ENCODE results near the gene IGSF11. TPM values are rescaled to one million over a fixed set of nuclear protein-coding genes. Genes with fewer than 3 reads are reported as not detected.
A peak's percentile ranks its signal among the peaks of the same experiment; 100 is the strongest.
"Not testable (repeated sequence)": the region's sequence is repeated elsewhere in the genome, so short reads cannot be mapped to it uniquely, and the experiment has no call there.

IGSF11 gene, protein sequence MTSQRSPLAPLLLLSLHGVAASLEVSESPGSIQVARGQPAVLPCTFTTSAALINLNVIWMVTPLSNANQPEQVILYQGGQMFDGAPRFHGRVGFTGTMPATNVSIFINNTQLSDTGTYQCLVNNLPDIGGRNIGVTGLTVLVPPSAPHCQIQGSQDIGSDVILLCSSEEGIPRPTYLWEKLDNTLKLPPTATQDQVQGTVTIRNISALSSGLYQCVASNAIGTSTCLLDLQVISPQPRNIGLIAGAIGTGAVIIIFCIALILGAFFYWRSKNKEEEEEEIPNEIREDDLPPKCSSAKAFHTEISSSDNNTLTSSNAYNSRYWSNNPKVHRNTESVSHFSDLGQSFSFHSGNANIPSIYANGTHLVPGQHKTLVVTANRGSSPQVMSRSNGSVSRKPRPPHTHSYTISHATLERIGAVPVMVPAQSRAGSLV
- not detected for polyA plus RNA-seq (2012; ENCODE audit: missing spikeins)

DNA sequence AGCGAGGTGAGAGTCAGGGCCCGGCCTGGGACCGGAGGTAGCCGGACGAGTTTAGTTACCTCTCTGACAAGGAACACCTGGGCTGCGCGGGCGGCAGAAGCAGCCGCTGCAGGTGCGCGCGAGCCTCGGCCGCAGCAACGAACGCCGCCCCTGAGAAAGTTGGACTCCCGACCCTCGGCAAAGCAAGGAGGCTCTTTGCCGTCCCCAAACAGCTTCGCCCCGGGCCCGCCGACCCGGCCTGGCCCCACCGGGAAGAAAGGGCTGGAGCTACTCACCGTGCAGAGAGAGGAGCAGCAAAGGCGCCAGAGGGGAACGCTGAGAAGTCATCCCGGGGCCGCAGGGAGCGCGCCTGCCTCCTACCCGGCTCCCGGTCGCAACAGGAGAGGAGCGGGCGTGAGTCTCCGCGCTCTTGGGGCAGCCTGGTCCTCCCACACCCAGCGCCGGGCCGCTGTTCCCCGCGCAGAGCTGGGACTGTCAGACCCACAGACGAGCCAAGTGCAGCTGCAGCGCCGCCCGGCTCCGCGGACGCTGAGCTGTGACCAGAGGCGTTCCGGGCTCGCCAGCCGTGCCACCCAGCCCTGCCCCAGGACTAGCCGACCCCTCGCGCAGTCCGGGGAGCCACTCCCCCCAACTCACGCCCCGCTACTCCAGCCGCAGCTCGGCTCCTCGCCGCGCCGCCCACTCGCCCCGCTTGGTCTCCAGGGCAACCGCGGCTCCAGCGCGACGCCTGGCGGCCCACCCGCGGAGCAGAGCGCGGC lies at the start of gene IGSF11:
Gene IGSF11 (minus strand): TSS at position 591 of the 758 bp plus-strand sequence. CDS start 264 bp downstream, at position 327.
- TF ChIP-seq POLR2AphosphoS5 (IDR thresholded peaks at IDR 0.05; ENCODE audit: low read depth, low read length) = no peak
- TF ChIP-seq TAF1 (IDR thresholded peaks at IDR 0.05; ENCODE audit: borderline replicate concordance, low read depth, low read length) = no peak
- no peak for TF ChIP-seq POLR2A (IDR thresholded peaks at IDR 0.05; ENCODE audit: low read depth, low read length)
- peak; percentile 68 for DNase-seq (ENCODE audit: insufficient read length)
- peak; percentile 79 for FAIRE-seq

DNA sequence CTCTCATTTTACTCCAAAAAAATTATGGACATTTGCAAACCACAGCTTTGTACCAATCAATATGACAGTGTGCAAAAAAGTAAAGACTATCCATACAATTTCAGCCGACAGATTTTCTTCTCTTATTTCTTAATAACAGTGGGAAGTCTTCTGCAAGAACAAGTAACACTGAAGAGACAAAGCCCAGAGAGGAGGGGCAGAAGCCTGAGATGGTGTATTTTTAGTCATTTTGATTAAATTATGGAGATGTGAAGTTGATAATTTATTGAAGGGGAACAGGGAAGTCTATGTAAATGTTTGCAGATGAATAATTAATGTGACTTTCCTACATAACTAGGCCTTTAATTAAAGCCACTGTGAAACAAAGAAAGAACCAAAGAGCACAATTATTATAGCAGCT lies 45.7 kb upstream of the IGSF11 start:
- TF ChIP-seq POLR2A (IDR thresholded peaks at IDR 0.05; ENCODE audit: low read depth, low read length) = no peak
- TF ChIP-seq TAF1 (IDR thresholded peaks at IDR 0.05; ENCODE audit: borderline replicate concordance, low read depth, low read length) = no peak
- no peak for FAIRE-seq
- no peak for DNase-seq (ENCODE audit: insufficient read length)

DNA sequence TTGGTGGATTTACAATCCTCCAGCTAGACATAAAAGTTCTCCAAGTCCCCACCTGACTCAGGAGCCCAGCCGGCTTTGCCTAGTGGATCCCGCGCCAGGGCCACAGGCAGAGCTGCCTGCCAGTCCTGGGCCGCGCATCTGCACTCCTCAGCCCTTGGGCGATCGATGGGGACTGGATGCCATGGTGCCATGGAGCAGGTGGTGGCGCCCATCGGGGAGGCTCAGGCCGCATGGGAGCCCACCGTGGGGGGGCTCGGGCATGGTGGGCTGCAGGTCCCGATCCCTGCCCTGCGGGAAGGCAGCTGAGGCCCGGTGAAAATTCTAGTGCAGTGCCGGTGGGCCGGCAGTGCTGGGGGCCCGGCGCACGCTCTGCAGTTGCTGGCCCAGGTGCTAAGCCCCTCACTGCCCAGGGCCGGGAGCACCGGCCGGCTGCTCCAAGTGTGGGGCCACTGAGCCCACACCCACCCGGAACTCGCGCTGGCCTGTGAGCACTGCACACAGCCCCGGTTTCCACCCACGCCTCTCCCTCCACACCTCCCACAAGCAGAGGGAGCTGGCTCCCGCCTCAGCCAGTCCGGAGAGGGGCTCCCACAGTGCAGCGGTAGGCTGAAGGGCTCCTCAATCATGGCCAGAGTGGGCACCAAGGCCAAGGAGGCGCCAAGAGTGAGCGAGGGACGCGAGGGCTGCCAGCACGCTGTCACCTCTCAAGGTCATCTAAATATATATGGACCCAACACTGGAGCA lies 38.8 kb upstream of the IGSF11 start:
- TF ChIP-seq TAF1 (IDR thresholded peaks at IDR 0.05; ENCODE audit: borderline replicate concordance, low read depth, low read length) (no peak), POLR2AphosphoS5 (IDR thresholded peaks at IDR 0.05; ENCODE audit: low read depth, low read length) (no peak), POLR2A (IDR thresholded peaks at IDR 0.05; ENCODE audit: low read depth, low read length) (no peak)
- FAIRE-seq = no peak
- DNase-seq (ENCODE audit: insufficient read length) = no peak

DNA sequence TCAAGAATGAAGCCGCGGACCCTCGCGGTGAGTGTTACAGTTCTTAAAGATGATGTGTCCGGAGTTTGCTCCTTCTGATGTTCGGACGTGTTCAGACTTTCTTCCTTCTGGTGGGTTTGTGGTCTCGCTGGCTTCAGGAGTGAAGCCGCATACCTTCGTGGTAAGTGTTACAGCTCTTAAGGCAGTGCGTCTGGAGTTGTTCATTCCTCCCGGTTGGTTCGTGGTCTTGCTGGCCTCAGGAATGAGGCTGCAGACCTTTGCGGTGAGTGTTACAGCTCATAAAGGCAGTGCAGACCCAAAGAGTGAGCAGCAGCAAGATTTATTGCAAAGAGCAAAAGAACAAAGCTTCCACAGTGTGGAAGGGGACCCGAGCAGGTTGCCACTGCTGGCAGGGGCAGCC lies 37.8 kb upstream of the IGSF11 start:
- not testable (repeated sequence) for FAIRE-seq

DNA sequence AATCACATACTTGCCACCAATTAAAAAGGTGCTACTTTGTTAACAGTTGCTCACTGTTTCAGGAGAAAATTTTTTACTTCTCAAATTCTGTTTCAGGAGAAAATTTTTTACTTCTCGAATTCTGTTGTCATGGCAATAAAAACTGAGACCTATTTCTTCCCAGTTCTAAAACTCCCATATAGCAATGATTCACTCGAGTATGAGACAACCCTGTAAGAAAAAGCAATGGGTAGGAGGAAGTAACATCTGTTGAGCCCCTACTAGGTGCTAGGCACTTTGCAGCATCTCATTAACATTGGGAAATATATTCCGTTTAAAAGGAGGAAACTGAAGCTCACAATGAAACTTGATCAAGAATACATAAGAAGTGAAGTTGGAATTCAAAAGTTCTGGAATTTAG lies 35.1 kb upstream of the IGSF11 start:
- no peak for FAIRE-seq
- no peak for TF ChIP-seq TAF1 (IDR thresholded peaks at IDR 0.05; ENCODE audit: borderline replicate concordance, low read depth, low read length)
- TF ChIP-seq POLR2AphosphoS5 (IDR thresholded peaks at IDR 0.05; ENCODE audit: low read depth, low read length) = no peak
- TF ChIP-seq POLR2A (IDR thresholded peaks at IDR 0.05; ENCODE audit: low read depth, low read length) = no peak
- no peak for DNase-seq (ENCODE audit: insufficient read length)

More for the DNA sequence above, 37.8 kb upstream of the IGSF11 start:
- DNase-seq (ENCODE audit: insufficient read length) = not testable (repeated sequence)

DNA sequence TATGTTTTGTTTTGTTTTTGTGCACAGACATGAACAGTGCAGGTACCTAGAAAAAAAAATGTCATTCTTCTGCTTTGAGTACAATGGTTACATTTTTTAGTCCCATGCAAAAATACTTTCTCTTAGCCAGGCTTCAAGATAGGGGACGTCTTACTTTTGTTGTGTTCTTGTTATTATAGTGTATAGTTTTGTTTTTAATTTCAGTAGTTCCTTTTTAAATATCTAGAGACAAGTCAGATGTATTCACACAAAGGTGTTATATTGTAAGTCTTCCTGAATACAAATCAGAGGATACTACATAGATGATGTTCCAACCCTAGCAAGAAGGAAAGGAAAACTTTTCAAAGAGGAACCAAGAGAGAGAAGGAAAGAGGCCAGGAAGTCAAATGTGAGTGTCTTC lies 28.8 kb upstream of the IGSF11 start:
- TF ChIP-seq POLR2AphosphoS5 (IDR thresholded peaks at IDR 0.05; ENCODE audit: low read depth, low read length) (no peak), TAF1 (IDR thresholded peaks at IDR 0.05; ENCODE audit: borderline replicate concordance, low read depth, low read length) (no peak), POLR2A (IDR thresholded peaks at IDR 0.05; ENCODE audit: low read depth, low read length) (no peak)
- DNase-seq (ENCODE audit: insufficient read length) (no peak), FAIRE-seq (no peak)

DNA sequence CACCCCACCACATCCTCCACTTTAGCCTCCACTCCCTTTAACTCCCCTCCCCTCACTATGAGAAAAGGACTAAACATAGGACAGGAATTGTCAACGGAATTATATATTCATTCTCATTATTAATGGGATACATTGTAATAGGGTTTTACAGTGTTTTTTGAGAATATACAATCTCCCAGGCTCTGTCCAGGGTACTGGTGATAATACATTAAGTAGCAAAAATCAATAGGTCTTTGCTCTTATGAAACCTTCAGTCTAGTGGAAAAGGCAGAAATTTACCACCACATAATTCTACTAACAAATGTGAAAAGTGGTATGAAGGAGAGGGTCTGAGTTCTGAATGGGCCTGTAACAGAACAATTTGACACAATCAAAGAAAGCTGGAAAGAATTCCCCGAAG lies 28.2 kb upstream of the IGSF11 start:
- DNase-seq (ENCODE audit: insufficient read length) (no peak), FAIRE-seq (no peak)
- no peak for TF ChIP-seq POLR2AphosphoS5 (IDR thresholded peaks at IDR 0.05; ENCODE audit: low read depth, low read length)
- TF ChIP-seq TAF1 (IDR thresholded peaks at IDR 0.05; ENCODE audit: borderline replicate concordance, low read depth, low read length) = no peak
- TF ChIP-seq POLR2A (IDR thresholded peaks at IDR 0.05; ENCODE audit: low read depth, low read length) = no peak

DNA sequence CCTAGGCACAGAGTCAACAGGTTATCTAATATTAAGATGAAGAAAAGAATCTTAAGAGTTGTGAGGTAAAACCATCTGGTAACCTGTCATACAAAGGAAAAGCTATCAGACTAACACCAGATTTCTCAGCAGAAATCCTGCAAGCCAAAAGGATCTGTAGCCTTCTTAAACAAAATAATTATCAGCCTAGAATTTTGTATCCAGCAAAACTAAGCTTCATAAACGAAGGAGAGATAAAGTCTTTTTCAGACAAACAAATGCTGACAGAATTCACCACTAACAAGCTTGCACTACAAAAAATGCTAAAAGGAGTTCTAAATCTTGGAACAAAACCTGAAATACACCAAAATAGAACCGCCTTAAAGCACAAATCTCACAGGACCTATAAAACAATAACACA lies 9.9 kb upstream of the IGSF11 start:
- no peak for TF ChIP-seq POLR2AphosphoS5 (IDR thresholded peaks at IDR 0.05; ENCODE audit: low read depth, low read length)
- TF ChIP-seq POLR2A (IDR thresholded peaks at IDR 0.05; ENCODE audit: low read depth, low read length) = no peak
- TF ChIP-seq TAF1 (IDR thresholded peaks at IDR 0.05; ENCODE audit: borderline replicate concordance, low read depth, low read length) = no peak
- no peak for FAIRE-seq

DNA sequence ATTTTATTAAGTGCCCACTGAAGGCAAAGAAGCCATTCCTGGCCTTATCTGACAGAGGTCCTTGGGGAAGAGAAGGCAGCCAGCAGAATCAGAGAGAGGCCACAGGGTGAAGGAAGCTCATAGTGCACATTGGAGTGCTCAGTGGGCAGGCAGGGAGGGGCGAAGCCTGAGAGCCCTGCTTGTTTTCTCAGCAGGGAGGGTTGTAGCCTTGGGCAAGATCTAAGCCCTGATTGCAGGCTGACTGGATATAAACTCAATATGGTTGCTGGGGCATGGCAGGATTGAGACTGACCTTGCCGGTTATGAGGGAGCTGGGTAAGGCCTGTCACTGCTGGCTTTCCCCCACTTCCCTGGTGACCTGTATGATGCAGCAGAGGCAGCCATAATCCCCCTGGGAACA lies 7.5 kb upstream of the IGSF11 start:
- FAIRE-seq (no peak), DNase-seq (ENCODE audit: insufficient read length) (no peak)
- no peak for TF ChIP-seq TAF1 (IDR thresholded peaks at IDR 0.05; ENCODE audit: borderline replicate concordance, low read depth, low read length)
- TF ChIP-seq POLR2A (IDR thresholded peaks at IDR 0.05; ENCODE audit: low read depth, low read length) = no peak
- no peak for TF ChIP-seq POLR2AphosphoS5 (IDR thresholded peaks at IDR 0.05; ENCODE audit: low read depth, low read length)

More for the DNA sequence above, 9.9 kb upstream of the IGSF11 start:
- no peak for DNase-seq (ENCODE audit: insufficient read length)

DNA sequence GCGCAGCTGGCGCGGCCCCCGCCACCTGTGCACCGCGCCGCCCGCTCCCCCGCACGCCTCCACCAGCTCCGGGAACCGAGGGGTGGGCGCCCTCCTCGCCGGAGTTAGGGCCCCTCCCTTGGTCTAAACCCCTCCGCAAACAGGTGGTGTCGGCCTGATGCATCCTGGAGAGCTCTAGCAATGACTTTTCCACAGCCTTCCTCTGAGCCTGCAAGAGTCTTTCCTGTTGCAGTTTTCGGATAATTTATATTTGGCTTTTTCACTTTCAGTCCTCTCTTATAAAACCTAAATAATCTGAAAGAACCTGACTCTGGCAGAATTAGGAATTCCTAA lies 334 bp upstream of the IGSF11 start:
- DNase-seq (ENCODE audit: insufficient read length) (no peak), FAIRE-seq (no peak)
- no peak for TF ChIP-seq POLR2AphosphoS5 (IDR thresholded peaks at IDR 0.05; ENCODE audit: low read depth, low read length)

DNA sequence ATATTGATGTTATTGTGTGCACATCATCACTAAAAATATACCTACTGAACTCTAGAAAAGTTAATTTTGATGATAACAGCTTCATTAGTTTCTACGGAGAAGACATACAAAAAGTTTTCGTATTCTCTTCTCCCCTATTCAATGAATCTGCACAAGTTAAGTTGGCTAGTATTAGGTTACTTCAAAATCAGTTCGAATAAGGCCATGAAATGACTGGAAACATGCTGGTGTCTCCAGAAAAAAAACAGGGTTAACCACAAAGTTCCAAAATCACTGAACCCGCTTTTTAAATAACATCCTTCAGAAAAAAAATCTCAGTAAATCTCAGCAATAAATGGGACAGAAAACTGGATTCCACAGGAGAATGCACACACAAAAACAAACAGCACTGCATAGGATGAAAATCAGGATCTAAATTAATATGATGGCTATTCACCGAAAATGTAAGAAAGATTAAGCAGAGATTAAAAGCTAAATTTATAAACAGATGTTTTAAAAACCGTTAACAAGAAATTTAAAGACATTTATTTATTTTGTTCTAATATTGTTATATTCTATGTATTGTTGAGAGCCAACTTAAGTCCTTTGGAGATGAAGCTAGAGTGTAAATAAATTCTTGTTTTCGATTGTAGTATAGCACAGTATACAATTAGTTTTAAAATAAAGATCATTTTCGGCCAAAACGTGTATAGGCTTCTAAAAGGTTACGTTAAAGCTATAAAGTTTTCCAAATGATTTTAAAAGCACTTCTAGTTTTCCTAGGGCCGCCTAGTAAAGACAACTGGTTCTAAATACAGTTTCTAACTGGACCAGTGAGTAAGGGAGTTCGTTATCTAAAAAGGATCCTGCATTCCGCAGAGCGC lies 1.0 kb downstream of the IGSF11 start:
- FAIRE-seq = no peak
- no peak for DNase-seq (ENCODE audit: insufficient read length)
- TF ChIP-seq TAF1 (IDR thresholded peaks at IDR 0.05; ENCODE audit: borderline replicate concordance, low read depth, low read length) = no peak
- TF ChIP-seq POLR2AphosphoS5 (IDR thresholded peaks at IDR 0.05; ENCODE audit: low read depth, low read length) = no peak
- TF ChIP-seq POLR2A (IDR thresholded peaks at IDR 0.05; ENCODE audit: low read depth, low read length) = no peak
